GM18907 (cell line): ENCODE measurements around the gene CREB3L1.
"Not testable (repeated sequence)": the region's sequence is repeated elsewhere in the genome, so short reads cannot be mapped to it uniquely, and the experiment has no call there.

ENCODE experiments used
- ATAC-seq: cut with Tn5 transposase; IDR thresholded peaks from one replicate; pipeline ENCODE4 v1.9.1; 2021; ENCODE audit warnings: mild to moderate bottlenecking, moderate library complexity; ENCODE audit not compliant: unreplicated experiment

CREB3L1 gene

DNA sequence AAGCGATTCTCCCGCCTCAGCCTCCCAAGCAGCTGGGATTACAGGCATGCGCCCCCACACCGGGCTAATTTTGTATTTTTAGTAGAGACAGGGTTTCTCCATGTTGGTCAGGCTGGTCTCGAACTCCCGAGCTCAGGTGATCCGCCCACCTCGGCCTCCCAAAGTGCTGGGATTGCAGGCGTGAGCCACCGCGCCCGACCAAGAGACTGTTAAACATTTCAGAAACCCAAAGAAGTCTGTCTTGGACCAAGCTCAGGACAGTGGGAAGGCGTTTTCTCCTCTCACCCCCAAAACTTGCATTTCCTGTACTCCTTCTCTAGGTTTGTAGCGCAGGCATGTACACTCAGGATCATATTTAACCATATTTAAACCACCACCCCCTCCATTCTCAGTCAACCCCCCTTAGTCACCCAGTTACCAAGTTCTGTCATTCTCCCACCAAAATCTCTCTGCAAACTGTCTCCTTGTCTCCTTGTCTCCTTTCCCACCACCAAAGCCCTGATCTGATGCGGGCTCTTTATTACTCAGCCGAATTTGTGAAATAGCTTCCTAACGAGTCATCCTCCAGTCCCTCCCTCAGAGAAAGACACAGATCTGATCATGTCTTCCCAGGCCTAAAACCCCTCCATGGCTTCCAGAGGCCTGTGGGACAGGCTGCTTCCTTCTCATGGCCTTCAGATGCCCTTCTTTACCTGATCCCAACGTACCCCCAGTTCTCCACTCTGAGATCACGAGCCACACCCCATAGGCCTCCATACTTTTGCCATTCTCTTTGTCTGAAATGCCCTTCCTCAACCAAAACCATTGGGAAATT lies 29.0 kb upstream of the CREB3L1 start:
- ATAC-seq: no peak

DNA sequence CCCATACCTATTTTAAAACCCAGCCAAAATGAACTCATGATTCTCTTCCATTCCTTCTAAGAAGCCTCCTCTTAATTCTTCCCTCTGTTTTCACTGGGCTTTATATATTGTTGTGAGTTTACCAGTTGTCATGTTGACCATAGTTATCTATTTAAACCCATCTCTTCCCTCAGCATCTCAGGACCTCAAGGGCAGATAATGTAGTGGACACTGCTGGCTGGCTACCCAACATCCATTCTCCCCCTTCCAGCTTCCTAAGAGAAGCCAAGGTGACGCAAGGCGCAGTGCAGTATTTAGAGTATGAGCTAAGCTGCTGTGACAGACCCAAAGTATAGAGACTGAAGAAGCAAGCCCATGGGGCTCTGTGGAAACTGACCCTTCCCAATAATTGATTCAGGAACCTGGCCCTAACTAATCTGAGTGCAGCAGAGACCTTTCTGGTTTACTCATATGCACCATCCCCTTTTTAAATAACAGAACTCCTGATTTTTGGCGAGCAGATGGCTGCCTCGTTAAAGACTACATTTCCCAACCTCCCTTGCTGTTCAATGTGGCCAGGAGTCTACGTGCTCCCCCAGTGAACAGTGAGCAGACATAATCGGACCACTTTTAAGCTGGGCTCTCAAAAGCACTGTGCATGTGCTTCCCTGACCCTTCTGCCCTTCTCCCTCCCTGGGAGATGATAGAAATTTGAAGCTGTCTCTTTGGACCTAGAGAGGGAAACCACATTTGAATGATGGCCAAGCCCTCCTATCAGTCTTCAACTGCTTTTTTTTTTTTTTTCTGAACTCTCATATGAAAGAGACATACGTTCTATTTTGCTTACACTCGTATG lies 28.1 kb upstream of the CREB3L1 start:
- no peak for ATAC-seq

DNA sequence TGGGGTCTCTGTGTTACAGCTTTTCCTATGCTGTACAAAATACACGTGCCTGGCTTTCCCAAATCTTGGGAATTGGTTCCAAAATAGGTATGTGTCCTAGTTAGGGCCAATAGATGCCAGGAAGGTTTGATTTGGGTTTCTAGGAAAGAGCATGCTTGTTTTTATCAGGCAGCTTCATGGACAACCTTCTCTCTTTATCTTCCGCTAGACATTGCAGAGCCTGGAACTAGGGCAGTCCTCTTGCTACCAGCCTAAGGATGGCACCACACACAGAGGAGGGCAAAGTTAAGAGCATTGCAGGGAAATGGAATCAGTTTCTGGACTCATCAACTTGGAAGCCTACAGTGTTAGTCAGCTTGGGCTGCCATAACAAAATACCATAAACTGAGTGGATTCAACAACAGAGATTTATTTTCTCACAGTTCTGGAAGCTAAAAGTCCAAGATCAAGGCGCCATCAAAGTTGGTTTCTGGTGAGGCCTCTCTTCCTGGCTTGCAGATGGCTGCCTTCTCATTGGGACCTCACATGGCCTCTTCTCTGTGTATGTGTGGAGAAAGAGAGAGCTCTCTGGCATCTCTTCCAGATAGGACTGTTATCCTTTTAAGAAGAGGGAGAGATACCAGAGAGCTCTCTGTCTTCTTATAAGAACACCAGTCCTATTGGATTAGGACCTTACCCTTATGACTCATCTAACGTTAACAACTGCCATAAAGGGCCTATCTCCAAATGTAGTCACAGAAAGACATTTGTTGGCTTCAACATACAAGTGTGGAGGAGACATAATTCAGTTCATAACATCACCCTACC lies 27.3 kb upstream of the CREB3L1 start:
- ATAC-seq: no peak

DNA sequence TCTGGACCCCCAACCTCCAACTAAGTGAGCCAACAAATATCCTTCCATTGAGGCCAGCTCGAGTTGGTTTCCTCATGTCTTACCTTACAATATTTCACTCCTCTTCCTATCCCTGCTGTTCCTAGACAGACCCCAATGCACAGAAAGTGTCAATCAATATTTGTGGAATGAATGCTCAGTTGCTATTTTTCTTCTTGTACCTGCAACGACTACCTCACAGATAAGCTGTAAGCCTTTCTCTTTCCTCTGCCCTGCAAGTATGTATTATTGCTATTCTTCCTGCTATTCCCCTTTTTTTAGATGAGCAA lies 26.8 kb upstream of the CREB3L1 start:
- ATAC-seq: no peak

DNA sequence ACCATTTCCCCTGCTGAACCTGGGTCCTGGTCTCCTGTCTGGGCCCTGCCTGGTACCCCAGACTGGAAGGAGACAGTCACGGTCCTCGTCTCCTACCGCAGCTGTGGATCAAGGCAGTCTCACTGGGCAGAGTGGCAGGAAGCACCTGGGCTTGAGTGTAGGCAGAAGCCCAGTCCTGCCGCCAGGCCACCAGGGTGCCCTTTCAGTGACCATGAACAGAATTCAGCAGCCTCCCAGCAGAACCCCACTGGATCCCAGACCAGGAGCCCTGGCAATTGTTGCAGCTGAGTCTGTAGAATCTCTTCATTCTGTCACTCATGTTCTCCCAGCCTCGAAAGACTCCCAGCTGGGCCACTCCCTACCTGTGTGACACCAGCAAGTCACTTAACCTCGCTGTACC lies 25.5 kb upstream of the CREB3L1 start:
- ATAC-seq: no peak

DNA sequence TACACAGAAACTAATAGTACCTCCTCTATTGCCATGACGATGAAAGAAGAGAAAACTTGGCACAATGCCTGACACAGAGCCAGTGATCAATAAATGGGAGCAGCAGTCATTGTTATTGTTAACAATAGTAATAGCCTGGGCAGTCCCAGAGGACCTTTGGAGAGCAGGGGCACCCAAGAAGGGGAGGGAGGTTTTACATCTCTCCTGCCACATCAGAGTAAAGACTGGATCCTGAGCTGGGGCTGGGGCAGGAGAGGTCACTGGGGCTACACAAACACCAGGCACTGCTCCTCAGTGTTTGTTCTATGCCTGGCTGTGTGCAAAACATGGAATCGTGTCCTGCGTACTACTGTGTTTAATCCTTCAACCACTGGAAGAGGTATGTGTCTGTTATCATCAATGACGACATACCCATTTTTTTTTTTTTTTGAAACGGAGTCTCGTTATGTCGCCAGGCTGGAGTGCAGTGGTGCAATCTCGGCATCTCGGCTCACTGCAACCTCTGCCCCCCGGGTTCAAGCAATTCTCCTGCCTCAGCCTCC lies 25.0 kb upstream of the CREB3L1 start:
- ATAC-seq: no peak

DNA sequence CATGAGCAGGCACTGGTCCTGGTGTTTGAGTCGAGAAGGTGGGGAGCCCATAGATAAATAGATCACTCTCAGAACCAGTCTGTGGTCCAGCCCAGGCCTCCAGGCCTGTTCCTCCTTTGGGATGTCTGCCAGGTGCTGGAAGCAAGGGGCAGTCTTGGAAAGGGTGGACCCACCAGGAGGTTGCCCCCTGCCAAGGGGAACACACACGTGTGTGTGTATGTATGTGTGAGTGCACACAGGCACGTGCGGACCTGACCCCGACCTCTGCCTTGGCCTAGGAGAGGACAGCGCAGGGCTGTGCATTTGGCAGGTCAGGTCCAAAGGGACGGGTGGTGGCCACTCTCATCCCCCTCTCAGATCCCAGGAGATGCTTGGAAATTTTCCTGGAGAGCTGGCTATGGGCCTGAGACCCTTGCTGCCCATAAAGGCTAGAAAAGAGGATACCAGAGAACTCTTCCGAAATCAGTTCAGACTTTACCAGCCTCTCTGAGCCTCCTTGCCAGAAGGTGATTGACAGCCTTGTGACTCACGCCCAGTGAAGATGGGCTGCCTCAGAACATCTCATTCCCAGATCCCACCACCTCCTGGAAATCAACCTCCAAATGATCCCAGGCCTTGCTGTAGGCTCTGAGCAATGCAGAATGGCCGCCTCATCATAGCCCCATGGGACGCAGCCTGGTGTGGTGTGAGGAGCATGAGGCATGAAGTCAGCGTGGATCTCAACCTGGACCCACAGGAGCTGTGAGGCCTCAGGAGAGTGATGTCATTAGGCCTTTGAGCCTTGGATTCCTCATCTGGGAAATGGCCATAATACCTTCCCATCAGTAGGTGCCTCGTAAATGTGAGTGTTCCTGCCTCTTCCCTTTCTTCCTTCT lies 24.0 kb upstream of the CREB3L1 start:
- no peak for ATAC-seq

DNA sequence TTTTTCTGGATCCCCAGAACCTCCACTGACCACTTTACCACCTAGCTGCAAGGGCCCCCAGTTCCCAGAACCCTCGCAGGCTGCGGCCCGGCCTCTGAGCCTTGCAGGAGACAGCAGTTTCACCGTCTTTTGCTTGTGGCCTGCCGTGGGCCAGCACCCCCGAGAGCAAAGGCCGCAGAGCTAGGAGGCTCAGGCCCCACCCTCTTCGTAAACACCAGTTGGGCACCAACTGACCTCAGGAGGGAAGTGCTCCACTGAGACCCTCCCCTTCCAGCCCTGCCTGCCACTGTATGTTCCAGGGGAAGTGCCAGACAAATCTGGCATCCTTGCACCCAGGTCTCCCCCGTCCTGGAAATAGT lies 23.4 kb upstream of the CREB3L1 start:
- ATAC-seq: no peak

DNA sequence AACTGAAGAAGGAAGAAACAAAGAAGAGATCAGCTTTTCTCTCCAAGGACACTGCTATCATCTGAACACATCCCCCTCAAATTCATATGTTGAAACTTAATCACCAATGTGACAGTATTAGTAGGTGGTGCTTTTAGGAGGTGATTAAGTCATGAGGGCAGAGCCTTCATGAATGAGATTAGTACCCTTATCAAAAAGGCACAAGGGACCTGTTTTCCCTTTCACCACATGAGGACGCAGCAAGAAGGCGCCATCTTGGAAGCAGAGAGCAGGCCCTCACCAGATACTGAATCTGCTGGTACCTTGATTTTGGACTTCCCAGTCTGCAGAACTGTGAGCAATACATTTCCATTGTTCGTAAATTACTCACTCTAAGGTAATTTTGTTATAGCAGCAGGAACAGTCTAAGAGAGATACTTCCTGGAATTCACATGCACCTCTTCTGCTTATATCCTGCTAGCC lies 20.9 kb upstream of the CREB3L1 start:
- ATAC-seq: no peak

DNA sequence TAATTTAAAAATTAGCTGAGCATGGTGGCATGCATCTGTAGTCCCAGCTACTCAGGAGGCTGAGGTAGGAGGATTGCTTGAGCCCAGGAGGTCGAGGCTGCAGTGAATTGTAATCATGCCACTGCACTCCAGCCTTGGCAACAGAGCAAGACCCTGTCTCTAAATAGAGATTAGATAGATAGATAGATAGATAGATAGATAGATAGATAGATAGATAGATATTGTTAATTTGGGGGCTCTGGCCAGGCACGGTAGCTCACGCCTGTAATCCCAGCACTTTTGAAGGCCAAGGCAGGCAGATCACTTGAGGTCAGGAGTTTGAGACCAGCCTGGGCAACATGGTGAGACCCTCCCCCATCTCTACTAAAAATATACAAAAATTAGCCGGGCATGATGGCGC lies 18.1 kb upstream of the CREB3L1 start:
- ATAC-seq: not testable (repeated sequence)

DNA sequence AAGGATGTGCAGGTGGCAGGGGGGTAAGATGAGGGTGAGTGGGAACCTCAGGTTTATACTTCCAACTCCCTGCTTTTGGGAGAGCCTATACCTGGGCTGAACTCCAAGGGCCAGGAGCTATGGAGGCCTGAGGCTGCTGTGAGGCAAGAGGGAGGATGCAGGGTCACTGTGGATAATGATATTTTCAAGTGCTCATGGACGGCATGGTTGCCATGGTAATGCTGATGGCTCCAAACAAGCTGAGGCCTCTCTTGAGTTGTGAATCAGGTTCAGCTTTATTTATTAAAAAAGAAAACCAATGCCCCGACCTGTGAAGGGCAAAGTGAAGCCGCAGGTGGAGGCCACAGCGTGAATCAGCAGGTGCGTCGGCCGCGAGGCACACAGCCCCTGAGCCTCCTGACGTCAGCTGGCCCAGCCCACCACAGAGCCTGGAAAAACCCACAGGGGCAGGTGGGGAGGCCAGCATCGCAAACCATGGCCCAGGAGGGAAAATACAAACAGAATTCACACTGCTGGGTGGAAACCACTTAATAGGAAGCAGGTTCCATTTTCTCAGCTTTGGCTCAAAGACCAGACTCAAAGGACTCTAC lies 17.4 kb upstream of the CREB3L1 start:
- ATAC-seq: no peak

DNA sequence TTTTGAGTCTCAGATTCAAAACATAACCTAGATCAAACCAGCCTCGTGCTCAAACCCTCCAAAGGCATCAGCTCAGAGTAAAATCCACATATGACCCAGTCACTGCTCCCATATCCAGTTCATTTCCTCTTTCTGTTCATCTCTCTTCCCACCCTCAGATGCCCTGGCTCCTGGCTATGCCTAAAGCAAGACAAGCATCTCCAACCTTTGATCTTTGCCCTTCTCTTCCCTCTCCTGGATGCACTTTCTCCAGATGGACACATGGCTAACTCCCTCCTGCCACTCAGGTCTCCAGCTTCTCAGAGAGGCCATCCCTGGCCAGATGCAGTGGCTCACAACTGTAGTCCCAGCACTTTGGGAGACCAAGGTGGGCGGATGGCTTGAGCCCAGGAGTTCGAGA lies 14.3 kb upstream of the CREB3L1 start:
- no peak for ATAC-seq

DNA sequence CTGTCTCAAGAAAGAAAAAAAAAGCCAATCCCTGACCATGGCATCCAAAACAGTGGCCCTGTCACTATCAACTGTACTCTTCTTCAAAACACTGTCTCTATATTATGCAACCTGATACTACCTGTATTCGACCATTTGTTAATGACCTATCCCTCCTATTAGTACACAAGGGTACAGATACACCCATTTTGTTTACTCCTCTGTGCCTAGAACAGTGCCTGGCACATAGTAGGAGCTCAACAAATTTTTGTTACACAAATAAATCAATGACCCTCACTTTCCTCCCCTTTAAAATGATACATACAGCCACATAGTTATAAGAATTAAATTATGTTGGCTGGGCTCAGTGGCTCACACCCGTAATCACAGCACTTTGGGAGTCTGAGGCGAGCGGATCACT lies 13.4 kb upstream of the CREB3L1 start:
- no peak for ATAC-seq

DNA sequence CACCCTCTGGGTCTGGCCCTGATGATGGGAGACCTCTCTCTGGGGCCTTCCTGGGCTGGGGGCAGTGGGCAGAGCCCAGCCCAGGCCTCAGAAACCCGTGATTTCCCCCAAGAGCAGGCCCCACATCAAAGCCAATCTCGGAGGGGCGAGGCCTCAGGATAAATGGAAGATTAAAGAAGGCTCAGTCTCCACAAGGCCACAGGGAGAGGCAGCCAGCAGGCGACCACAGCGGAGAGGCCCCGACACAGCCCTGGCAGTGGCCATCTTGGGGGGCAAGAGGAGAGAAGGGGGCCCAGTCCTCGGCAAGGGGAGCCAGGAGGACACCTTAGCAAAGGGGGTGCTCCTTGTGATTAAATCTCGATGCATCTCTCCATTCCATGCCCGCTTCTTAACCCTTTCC lies 12.5 kb upstream of the CREB3L1 start:
- ATAC-seq: no peak

DNA sequence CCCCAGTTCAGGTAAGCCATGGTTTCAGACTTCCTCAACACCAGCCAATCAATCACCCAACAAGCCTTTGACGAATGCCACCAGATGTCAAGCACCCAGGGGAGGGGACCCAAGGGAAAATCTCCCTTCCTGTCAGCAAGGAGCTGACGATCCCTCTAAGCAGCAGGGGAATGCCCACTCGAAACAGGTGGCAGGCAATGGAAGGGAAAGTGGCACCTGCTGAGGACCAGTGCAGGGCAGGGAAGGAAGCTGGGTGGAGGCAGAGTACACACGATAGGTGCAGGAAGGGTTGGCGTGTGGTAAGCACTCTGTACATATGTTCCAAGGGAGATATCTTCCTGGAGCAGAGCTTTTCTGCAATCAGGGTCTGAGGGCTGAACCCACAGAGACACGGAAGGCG lies 11.7 kb upstream of the CREB3L1 start:
- no peak for ATAC-seq

DNA sequence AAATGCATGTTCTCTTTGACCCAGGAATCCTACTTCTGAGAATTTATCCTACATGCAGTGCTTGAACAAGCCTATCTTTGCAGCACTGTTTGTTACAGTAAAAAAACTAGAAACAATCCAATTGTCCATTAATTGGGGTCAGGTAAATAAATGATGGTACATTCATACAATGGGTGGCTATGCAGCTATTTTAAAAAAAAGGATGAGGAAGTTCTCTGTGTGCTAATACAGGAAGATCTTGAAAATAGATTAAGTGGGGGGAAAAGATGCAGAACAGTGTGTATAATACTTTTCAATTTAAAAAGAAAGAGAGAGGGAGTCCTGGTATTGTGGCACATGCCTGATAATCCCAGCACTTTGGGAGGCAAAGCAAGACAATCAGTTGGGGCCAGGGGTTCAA lies 9.5 kb upstream of the CREB3L1 start:
- no peak for ATAC-seq

DNA sequence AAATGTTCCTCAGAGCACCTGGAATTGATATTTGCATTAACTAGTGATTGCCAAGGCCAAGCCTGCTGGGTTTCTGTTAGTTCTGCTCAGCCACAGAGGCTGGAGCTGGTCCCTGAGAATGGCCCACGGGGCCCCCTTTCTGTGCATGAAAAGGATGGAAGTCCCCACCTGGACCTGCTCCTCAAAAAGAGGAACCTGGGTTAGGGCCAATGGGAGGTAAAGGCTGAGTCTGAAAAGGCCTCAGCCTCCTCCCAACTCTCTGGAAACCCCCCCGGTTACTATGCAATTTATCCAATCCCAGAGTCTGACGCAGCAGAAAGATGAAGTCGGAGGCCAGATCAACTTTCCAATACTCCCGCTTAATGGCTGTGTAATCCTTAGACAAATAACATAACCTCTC lies 6.8 kb upstream of the CREB3L1 start:
- no peak for ATAC-seq

DNA sequence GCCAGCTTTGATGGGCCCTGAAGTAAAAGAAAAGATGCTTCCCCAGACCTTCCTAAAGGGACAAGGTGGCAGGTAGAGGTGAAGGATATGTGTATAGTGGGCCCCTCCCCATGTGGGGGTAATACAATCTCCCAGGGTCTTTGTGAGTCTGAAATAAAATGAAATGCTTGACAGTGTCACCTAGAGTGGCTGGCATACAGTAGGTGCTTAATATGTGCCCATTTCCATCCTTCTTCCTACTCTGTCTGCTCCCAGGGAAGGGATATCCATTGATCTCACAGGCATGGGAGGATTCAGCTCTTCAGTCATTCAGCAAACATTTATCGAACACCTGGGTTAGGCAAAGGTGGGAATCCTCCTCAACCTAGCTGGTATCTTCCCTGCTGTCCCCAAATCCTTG lies 6.1 kb upstream of the CREB3L1 start:
- ATAC-seq: no peak

DNA sequence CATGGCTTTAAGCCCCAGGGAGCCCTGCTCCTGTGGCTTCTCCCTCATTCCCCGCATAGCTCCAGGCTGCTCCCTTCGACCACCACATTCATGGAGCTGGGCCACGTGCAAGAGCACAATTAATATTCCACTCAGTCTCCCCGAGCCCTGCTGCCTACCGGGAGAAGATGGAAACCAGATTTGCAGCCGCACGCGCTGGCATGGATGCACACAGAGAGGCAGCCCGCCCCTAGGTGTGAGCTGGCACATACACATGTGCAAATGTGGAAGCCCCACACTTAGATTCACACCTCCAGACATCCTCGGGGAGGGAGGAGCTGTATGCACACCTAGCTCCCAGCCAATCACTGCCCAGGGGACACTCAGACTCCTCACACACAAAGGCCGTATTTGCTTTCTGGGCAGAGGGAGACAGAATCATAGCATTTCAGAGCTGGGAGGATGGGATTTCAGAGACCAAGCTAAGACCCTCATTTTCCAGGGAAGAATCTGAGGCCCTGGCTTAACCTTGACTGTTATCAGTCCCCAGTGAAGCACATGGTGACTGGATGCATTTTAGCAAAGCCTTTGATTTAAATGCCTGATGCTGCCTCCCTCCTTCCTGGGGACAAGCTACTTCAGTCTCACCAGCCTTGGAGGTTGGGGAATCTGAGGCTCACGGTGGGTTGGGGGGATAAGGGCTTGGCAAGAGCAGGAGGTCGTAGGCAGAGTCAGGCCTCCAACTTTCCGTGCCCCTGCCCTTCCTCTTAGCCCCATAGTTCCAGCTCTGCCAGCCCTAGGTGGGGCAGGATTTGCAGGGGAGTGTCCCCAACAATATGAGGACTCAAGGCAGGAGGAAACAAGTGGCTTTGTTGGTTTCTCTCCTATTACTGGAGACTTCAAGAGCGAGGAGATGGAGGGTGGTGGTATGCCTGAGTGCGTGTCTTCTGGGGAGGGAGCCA lies 5.3 kb upstream of the CREB3L1 start:
- no peak for ATAC-seq
